ENCODE results near the gene COL24A1. TPM values are rescaled to one million over a fixed set of nuclear protein-coding genes. Genes with fewer than 3 reads are reported as not detected.

COL24A1 gene
- total RNA-seq, 4 donors from 2014 or later, result 0.32 to 1.8 (median 0.72) TPM

DNA sequence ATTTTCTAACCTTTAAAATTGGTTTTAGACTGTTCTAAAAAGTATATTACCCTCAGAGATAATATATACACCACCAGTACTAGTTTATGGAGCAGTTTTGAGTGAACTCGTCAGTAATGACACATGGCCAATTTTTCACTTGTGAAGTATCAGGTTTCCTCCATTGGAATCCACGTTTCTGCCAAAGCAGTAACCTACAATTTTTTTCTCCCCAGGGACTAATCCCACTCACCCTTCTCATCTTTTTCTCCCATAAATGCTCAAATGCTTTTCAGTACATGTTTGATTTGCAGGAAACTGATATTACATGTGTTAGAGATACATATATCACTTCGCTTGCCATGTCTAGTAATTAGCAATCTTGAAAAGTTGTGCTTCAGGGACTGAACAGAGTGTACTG lies 94.1 kb downstream of the COL24A1 start:
- no peaks in the 10 kb centered on the region for H3K27me3 ChIP-seq
- no peaks in the 10 kb centered on the region for H3K9me3 ChIP-seq
- H3K4me3 ChIP-seq, result no peak overlapping the region
- DNase-seq (ENCODE audit: low spot score in 2 of 2), result no peak
- H3K36me3 ChIP-seq, result no peaks in the 10 kb centered on the region
- H3K4me1 ChIP-seq, result no peaks in the 10 kb centered on the region
- no peak overlapping the region for H3K27ac ChIP-seq
- 34% methylated on average over 3 of the region's 3 CpGs for WGBS
- no peak for TF ChIP-seq POLR2AphosphoS5 (IDR thresholded peaks at IDR 0.05)
- no peak for TF ChIP-seq EP300 (IDR thresholded peaks at IDR 0.05)
- TF ChIP-seq, protein P1, sequence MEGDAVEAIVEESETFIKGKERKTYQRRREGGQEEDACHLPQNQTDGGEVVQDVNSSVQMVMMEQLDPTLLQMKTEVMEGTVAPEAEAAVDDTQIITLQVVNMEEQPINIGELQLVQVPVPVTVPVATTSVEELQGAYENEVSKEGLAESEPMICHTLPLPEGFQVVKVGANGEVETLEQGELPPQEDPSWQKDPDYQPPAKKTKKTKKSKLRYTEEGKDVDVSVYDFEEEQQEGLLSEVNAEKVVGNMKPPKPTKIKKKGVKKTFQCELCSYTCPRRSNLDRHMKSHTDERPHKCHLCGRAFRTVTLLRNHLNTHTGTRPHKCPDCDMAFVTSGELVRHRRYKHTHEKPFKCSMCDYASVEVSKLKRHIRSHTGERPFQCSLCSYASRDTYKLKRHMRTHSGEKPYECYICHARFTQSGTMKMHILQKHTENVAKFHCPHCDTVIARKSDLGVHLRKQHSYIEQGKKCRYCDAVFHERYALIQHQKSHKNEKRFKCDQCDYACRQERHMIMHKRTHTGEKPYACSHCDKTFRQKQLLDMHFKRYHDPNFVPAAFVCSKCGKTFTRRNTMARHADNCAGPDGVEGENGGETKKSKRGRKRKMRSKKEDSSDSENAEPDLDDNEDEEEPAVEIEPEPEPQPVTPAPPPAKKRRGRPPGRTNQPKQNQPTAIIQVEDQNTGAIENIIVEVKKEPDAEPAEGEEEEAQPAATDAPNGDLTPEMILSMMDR (IDR thresholded peaks at IDR 0.05), result no peak
- TF ChIP-seq POLR2A (IDR thresholded peaks at IDR 0.05), result no peak

DNA sequence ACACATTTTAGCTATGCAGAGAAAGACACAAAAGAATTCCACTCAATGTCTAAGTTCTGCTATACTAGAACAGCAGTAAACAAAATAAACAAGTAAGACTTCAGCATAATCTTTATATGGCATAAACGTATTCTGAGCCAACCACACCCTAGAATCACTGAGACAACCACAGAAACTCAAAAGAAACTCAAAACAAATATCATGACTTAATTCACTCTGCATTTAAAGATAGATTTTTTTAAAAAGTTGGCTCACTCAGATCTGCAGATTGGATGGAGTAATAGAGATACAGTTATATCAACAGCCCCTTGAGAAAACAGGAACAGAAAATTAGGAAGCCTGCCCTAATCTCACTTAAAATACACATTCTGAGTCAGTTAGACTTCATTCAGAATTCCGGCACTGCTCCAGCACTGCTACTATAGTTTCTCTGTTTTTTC lies 95.0 kb downstream of the COL24A1 start:
- no peak overlapping the region for H3K27ac ChIP-seq
- no peaks in the 10 kb centered on the region for H3K27me3 ChIP-seq
- no peaks in the 10 kb centered on the region for H3K4me1 ChIP-seq
- no peak overlapping the region for H3K4me3 ChIP-seq
- no peak for TF ChIP-seq POLR2A (IDR thresholded peaks at IDR 0.05)
- TF ChIP-seq POLR2AphosphoS5 (IDR thresholded peaks at IDR 0.05), result no peak
- TF ChIP-seq, protein P1 (IDR thresholded peaks at IDR 0.05), result no peak
- no peak for TF ChIP-seq EP300 (IDR thresholded peaks at IDR 0.05)
- WGBS, result 42% methylated on average over 2 of the region's 2 CpGs
- H3K36me3 ChIP-seq, result no peaks in the 10 kb centered on the region
- H3K9me3 ChIP-seq, result no peaks in the 10 kb centered on the region
- DNase-seq (ENCODE audit: low spot score in 2 of 2), result no peak

DNA sequence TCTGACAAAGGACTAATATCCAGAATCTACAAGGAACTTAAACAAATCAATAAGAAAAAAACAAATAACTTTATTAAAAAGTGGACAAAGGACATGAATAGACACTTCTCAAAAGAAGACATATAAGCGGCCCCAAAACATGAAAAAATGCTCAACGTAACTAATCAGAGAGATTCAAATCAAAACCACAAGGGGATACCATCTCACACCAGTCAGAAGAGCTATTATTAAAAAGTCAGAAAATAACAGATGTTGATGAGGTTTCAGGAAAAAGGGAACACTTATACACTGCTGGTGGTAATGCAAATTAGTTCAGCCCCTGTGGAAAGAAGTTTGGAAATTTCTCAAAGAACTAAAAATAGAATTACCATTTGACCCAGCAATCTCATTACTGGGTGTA lies 102.2 kb downstream of the COL24A1 start:
- no peak for TF ChIP-seq POLR2A (IDR thresholded peaks at IDR 0.05)
- TF ChIP-seq, protein P1 (IDR thresholded peaks at IDR 0.05), result no peak
- no peak for TF ChIP-seq POLR2AphosphoS5 (IDR thresholded peaks at IDR 0.05)
- no peak for TF ChIP-seq EP300 (IDR thresholded peaks at IDR 0.05)
- no peaks in the 10 kb centered on the region for H3K9me3 ChIP-seq
- H3K4me1 ChIP-seq, result no peaks in the 10 kb centered on the region
- no peak overlapping the region for H3K4me3 ChIP-seq
- no peak overlapping the region for H3K27ac ChIP-seq
- H3K36me3 ChIP-seq, result no peaks in the 10 kb centered on the region
- no peak for DNase-seq (ENCODE audit: low spot score in 2 of 2)
- H3K27me3 ChIP-seq, result no peaks in the 10 kb centered on the region
- WGBS, result 85% methylated on average over 2 of the region's 2 CpGs

DNA sequence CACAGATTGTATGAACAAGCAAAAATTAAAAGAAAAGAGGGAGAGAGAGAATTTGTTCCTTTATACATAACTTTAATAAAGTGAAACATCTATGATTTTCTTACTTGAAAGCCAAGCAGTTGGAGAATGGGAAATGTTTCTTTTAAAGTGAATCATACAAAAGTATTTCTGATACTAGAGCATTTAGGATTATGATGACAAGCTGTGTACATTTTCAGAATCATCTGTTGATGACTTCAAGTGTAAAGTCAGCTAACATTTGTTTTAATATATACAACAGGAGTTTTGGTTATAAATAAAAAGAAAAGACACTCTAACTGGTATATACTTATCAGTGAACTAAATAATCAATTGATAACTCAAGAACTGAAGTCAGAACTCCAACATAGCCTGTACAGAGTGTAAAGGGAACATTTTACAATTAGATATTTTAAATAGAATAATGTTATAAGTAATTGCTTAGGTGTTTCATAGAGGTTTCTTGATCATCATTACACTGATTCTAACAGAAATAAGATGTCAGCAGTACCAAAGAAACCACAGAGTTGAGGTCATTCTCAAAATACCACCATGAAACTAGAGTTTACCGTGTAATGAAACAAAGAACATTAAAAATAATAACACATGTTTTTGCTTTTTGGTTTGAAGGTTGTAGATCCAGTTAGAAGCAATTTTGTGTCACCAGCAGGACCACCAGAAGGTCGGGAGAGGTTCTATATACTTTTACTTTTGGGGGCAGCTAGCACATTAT lies 103.4 kb downstream of the COL24A1 start:
- no peak for DNase-seq (ENCODE audit: low spot score in 2 of 2)

DNA sequence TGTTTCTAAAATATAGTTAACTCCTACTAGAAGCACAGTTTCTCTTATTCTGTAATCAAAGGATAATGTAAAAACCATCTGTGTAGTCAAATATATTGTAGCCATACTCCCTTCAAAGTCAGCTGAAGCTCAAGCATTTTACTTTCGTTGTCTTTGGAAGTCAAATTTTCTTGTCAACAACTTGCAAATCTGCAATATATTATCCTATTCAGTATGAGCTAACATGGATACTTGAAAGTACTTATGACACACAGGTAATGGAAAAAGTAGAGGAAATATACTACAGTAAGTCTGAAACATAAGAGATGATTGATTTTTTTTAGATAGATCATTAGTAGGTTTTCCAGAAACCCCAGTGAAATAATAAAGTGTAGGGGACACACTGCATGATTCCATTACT lies 121.5 kb downstream of the COL24A1 start:
- Histone ChIP-seq H3K4me3 (no peak overlapping the region), H3K4me1 (no peaks in the 10 kb centered on the region), H3K27ac (no peak overlapping the region), H3K36me3 (no peaks in the 10 kb centered on the region), H3K27me3 (no peaks in the 10 kb centered on the region), H3K9me3 (no peaks in the 10 kb centered on the region)
- TF ChIP-seq, protein P1 (IDR thresholded peaks at IDR 0.05), result no peak
- TF ChIP-seq POLR2AphosphoS5 (IDR thresholded peaks at IDR 0.05) (no peak), POLR2A (IDR thresholded peaks at IDR 0.05) (no peak)
- DNase-seq (ENCODE audit: low spot score in 2 of 2), result no peak
- whole genome bisulfite sequencing, result 59% methylated on average over 1 of the region's 1 CpG

More for the DNA sequence above, 103.4 kb downstream of the COL24A1 start:
- H3K36me3 ChIP-seq, result no peaks in the 10 kb centered on the region
- H3K4me3 ChIP-seq, result no peak overlapping the region
- no peaks in the 10 kb centered on the region for H3K27me3 ChIP-seq
- H3K4me1 ChIP-seq, result no peaks in the 10 kb centered on the region
- no peak for TF ChIP-seq POLR2A (IDR thresholded peaks at IDR 0.05)
- TF ChIP-seq POLR2AphosphoS5 (IDR thresholded peaks at IDR 0.05), result no peak
- TF ChIP-seq, protein P1 (IDR thresholded peaks at IDR 0.05), result no peak
- TF ChIP-seq EP300 (IDR thresholded peaks at IDR 0.05), result no peak
- H3K27ac ChIP-seq, result no peak overlapping the region
- H3K9me3 ChIP-seq, result no peaks in the 10 kb centered on the region
- WGBS, result 73% methylated on average over 2 of the region's 2 CpGs
